ENCODE data around the gene FOXL2. TPM values are rescaled to one million over a fixed set of nuclear protein-coding genes. Genes with fewer than 3 reads are reported as not detected.

Gene FOXL2
- total and polyA plus RNA-seq, 12 donors = 0.40 to 11.2 (median 3.6) TPM; not detected in 1

DNA sequence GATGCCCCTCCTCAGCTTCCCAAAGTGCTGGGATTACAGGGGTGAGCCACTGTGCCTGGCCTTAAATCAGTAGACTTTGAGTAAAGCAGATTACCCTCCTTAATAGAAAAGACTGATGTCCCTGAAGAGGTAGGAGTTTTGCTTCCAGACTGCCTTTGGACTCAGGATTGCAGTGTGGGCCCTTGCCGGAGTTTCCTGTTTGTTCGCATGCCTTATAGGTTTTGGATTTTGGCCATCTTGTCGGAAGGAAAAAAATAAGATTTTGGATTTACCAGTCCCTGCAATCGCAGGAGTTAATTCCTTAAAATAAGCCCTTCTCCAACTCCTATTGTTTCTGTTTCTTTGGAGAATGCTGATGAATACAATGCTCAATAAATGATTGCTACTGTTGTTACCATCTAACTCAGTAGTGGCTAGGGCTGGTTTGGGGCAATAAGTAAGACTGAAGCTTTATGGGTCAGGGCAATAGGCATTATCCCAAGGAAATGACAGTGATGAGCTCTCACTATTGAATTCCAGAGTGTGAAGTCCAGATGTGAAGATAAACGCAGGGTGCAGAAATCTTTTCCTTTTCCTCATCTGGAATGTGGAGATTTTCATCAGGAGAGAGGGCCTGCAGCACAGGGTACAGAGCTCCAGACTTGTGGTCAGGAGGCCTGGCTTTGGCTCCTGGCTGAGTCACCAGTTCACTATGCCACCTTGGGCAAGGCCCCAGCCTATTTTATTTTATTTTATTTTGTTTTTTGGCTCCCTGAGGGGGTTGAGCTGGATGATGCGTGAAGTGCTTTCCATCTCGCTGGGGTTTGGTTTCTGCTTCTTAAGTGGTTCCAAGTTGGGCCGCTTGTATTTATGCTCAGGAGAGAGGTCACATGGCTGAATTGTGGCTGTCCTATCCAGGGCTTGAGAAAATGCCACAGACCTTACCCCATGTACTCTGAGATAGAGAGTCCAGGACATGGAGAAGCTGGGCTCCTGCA is 25.3 kb downstream of the FOXL2 start:
- no peaks in the 10 kb centered on the region for H3K4me1 ChIP-seq (replicated peaks in 1 of 2)
- intact Hi-C loops (cut with DNase I) = no loop called here
- WGBS, 4 donors = 73 to 86% (median 75%) methylated on average over 8 of the region's 8 CpGs
- peak in 5 of 7 donors; percentile 43 to 52 (median 49) for DNase-seq
- no peak overlapping the region for H3K27ac ChIP-seq
- H3K36me3 ChIP-seq (replicated peaks in 1 of 2) = no peaks in the 10 kb centered on the region
- H3K4me3 ChIP-seq = no peak overlapping the region
- TF ChIP-seq, protein P1, sequence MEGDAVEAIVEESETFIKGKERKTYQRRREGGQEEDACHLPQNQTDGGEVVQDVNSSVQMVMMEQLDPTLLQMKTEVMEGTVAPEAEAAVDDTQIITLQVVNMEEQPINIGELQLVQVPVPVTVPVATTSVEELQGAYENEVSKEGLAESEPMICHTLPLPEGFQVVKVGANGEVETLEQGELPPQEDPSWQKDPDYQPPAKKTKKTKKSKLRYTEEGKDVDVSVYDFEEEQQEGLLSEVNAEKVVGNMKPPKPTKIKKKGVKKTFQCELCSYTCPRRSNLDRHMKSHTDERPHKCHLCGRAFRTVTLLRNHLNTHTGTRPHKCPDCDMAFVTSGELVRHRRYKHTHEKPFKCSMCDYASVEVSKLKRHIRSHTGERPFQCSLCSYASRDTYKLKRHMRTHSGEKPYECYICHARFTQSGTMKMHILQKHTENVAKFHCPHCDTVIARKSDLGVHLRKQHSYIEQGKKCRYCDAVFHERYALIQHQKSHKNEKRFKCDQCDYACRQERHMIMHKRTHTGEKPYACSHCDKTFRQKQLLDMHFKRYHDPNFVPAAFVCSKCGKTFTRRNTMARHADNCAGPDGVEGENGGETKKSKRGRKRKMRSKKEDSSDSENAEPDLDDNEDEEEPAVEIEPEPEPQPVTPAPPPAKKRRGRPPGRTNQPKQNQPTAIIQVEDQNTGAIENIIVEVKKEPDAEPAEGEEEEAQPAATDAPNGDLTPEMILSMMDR (IDR thresholded peaks at IDR 0.05) = no peak
- H3K27me3 ChIP-seq = no peaks in the 10 kb centered on the region
- no peaks in the 10 kb centered on the region for H3K9me3 ChIP-seq (replicated peaks in 1 of 3)

DNA sequence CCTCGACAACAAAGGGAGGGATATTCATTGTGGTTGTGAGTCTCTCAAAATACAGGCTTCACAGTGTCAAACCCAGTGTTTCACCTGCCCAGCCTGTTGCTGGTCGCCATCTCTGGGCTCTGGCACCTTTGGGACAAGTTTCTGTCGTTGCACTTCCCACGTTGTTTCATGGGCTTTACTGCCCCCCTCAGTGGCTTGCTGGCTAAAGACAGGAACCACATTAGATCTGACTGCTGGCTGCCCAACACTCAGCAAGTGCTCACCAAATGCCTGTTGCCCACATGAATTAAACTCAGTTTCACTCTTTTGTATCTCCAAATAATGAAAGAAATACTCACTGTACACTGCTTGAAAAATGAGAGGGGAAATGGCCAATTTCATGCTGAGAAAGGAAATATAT is 27.6 kb downstream of the FOXL2 start:
- 68 to 82% (median 75%) methylated on average over 4 of the region's 4 CpGs for WGBS, 4 donors
- no peak for DNase-seq
- Histone ChIP-seq H3K4me1 (replicated peaks in 1 of 2) (peaks cover 5% of the 10 kb centered on the region in 2 donors), H3K27me3 (no peaks in the 10 kb centered on the region), H3K27ac (no peak overlapping the region), H3K4me3 (no peak overlapping the region), H3K36me3 (replicated peaks in 1 of 2) (no peaks in the 10 kb centered on the region), H3K9me3 (replicated peaks in 1 of 3) (no peaks in the 10 kb centered on the region)
- intact Hi-C loops (cut with DNase I) = loop anchor here (5.0 kb wide), 5 partner anchors 82 to 327 kb away; partner anchors contain the start of genes CEP70 (in 1 of the 2) and FAIM (in 1 of the 2)
- TF ChIP-seq POLR2A (IDR thresholded peaks at IDR 0.05) = no peak
- TF ChIP-seq, protein P1 (IDR thresholded peaks at IDR 0.05) = no peak

DNA sequence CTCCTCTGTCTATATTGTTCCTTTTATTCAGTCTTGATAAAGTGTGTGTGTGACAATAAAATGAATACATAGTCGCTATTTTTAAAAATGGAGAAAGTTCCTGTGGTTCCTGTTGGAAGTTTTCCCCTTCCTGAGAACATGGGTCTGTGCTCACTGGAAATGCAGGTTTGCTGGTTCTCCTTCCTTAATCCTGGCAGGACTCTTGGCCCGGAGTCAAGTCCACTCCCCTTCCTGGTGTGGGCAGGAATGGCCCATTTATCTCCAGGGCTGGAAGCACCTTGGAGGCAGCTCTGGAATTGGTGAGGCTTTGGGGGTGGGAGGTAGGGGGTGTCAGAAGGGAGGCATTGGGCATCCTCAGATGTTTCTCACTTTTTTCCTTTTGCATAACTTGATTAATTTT is 30.1 kb downstream of the FOXL2 start:
- 44 to 65% (median 58%) methylated on average over 2 of the region's 2 CpGs for WGBS, 4 donors
- DNase-seq = peak in 1 of 7 donors; percentile 28

More for the DNA sequence above, 30.1 kb downstream of the FOXL2 start:
- Histone ChIP-seq H3K27me3 (no peaks in the 10 kb centered on the region), H3K36me3 (replicated peaks in 1 of 2) (no peaks in the 10 kb centered on the region), H3K4me1 (replicated peaks in 1 of 2) (peaks cover 5% of the 10 kb centered on the region in 2 donors), H3K4me3 (no peak overlapping the region), H3K9me3 (replicated peaks in 1 of 3) (no peaks in the 10 kb centered on the region), H3K27ac (no peak overlapping the region)
- no peak for TF ChIP-seq POLR2A (IDR thresholded peaks at IDR 0.05)
- TF ChIP-seq, protein P1 (IDR thresholded peaks at IDR 0.05) = no peak
- intact Hi-C loops (cut with DNase I) = loop anchor here (2.0 to 5.0 kb wide), 6 partner anchors 80 to 325 kb away; partner anchors contain the start of genes CEP70 (in 2 of the 2) and FAIM (in 1 of the 2)

Data from adrenal gland (tissue), 12 donors.